ENCODE results near the gene PTRH1. TPM values are rescaled to one million over a fixed set of nuclear protein-coding genes. Genes with fewer than 3 reads are reported as not detected.

PTRH1 gene
- total RNA-seq, 2 experiments from 2014 or later = 12.9 to 15.1 TPM

DNA sequence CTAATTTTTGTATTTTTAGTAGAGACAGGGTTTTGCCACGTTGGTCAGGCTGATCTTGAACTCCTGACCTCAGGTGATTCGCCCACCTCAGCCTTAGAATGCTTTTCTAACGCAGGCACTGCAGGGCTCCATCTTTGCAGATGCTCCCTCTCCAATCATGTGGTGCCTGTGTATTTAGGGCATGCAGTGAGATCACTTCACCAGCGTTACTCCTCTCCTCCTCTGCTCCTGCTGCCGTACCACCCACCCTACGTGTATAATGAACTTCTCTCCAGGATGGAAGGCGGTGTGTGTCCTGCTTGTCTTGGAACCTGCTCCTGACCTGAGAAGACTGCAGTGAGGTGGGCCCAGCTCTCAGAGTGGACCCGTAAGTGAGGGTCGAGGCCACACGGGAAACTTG is 22.3 kb downstream of the PTRH1 start:
- Mint-ChIP-seq H3K4me1 (no peaks in the 10 kb centered on the region), H3K27me3 (no peaks in the 10 kb centered on the region), H3K36me3 (ENCODE audit: low read depth) (no peaks in the 10 kb centered on the region), H3K9me3 (ENCODE audit: low read depth) (no peaks in the 10 kb centered on the region), H3K4me3 (no peak overlapping the region), H3K27ac (no peak overlapping the region)
- ChIA-PET POLR2A (interaction anchor here (0.6 kb wide), 1 partner anchor 14 kb away, joined by 3 read pairs; the partner anchor contains the start of gene CFAP157), CTCF (no interaction called here)
- no peak for ATAC-seq
- intact Hi-C loops (cut with DNase I, micrococcal nuclease) = no loop called here
- DNase-seq = no peak

DNA sequence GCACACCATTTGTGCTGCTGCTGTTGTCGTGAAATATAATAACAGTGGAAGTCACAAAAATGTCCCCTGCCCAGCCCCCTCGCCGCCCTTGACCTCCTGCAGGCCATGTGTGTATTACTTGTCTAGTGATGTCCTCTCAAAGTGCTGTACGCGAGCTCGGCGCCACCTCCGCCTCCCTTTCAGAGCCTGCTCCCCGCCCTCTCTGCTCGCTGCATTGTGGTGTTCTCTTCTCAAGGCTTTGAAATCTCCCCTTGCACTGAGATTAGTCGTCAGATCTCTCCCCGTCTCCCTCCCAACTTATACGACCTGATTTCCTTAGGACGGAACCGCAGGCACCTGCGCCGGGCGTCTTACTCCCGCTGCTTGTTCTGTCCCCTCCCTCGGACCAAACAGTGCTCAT is 23.4 kb downstream of the PTRH1 start:
- DNase-seq (no peak), ATAC-seq (no peak)
- Mint-ChIP-seq H3K27me3 (no peaks in the 10 kb centered on the region), H3K36me3 (ENCODE audit: low read depth) (no peaks in the 10 kb centered on the region), H3K27ac (no peak overlapping the region), H3K4me3 (no peak overlapping the region), H3K9me3 (ENCODE audit: low read depth) (no peaks in the 10 kb centered on the region), H3K4me1 (no peaks in the 10 kb centered on the region)
- POLR2A ChIA-PET = no interaction called here
- intact Hi-C loops (cut with DNase I, micrococcal nuclease) = no loop called here
- CTCF ChIA-PET = interaction anchor here (1.1 kb wide), 1 partner anchor 9 kb away, joined by 3 read pairs; no protein-coding TSS in a partner anchor

DNA sequence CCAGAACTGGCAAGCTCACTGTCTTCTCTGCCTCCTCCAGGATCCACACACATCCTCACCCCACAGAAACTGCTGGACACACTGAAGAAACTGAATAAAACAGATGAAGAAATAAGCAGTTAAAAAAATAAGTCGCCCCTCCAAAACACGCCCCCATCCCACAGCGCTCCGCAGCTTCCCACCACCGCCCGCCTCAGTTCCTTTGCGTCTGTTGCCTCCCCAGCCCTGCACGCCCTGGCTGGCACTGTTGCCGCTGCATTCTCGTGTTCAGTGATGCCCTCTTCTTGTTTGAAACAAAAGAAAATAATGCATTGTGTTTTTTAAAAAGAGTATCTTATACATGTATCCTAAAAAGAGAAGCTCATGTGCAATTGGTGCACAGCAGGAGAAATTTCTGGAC is 24.7 kb downstream of the PTRH1 start:
- no peak overlapping the region for H3K27ac Mint-ChIP-seq
- no peaks in the 10 kb centered on the region for H3K27me3 Mint-ChIP-seq
- no peaks in the 10 kb centered on the region for H3K36me3 Mint-ChIP-seq (ENCODE audit: low read depth)
- intact Hi-C loops (cut with DNase I, micrococcal nuclease) = no loop called here
- H3K4me1 Mint-ChIP-seq = no peaks in the 10 kb centered on the region
- ChIA-PET CTCF (no interaction called here), POLR2A (interaction anchor here (0.6 kb wide), 1 partner anchor 175 kb away, joined by 3 read pairs; no protein-coding TSS in a partner anchor)
- ATAC-seq (no peak), DNase-seq (no peak)
- H3K9me3 Mint-ChIP-seq (ENCODE audit: low read depth) = no peaks in the 10 kb centered on the region
- no peak overlapping the region for H3K4me3 Mint-ChIP-seq

DNA sequence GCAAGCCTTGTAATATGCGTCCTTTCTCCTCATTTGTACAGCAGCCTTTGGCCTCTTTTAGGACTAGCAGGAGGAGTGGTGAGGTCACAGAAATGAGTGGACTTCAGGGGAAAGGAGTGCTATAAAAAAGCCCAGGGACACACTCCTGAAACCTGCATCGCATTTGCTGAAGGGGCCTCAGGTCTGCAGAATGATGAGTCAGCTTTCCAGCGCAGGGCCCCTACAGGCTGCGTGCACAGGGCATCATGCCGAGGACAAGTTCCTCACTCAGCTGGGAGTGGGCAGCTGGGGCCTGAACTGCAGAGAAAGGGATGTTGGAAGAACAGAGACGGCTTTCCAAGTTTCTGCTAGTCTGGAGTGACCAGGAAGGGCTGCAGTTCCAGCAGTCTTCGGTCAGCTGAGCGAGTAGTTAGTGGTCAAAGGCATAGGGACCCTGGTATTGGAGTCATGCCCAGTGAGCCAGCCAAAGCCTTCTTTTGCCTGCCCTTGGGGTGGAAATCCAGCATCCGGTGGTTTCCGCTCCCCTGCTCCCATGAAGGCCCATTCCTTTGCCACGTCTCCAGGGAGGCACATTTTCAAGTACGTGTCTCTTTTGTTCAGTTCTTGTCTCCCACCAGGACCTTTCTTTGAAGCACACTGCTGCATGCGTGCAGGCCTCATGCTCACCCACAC is 26.0 kb downstream of the PTRH1 start:
- CTCF ChIA-PET = no interaction called here
- H3K27ac Mint-ChIP-seq = no peak overlapping the region
- H3K9me3 Mint-ChIP-seq (ENCODE audit: low read depth) = no peaks in the 10 kb centered on the region
- DNase-seq = no peak
- no peak for ATAC-seq
- no peaks in the 10 kb centered on the region for H3K27me3 Mint-ChIP-seq
- H3K36me3 Mint-ChIP-seq (ENCODE audit: low read depth) = no peaks in the 10 kb centered on the region
- intact Hi-C loops (cut with DNase I, micrococcal nuclease) = no loop called here
- H3K4me3 Mint-ChIP-seq = no peak overlapping the region
- no peaks in the 10 kb centered on the region for H3K4me1 Mint-ChIP-seq
- POLR2A ChIA-PET = no interaction called here

DNA sequence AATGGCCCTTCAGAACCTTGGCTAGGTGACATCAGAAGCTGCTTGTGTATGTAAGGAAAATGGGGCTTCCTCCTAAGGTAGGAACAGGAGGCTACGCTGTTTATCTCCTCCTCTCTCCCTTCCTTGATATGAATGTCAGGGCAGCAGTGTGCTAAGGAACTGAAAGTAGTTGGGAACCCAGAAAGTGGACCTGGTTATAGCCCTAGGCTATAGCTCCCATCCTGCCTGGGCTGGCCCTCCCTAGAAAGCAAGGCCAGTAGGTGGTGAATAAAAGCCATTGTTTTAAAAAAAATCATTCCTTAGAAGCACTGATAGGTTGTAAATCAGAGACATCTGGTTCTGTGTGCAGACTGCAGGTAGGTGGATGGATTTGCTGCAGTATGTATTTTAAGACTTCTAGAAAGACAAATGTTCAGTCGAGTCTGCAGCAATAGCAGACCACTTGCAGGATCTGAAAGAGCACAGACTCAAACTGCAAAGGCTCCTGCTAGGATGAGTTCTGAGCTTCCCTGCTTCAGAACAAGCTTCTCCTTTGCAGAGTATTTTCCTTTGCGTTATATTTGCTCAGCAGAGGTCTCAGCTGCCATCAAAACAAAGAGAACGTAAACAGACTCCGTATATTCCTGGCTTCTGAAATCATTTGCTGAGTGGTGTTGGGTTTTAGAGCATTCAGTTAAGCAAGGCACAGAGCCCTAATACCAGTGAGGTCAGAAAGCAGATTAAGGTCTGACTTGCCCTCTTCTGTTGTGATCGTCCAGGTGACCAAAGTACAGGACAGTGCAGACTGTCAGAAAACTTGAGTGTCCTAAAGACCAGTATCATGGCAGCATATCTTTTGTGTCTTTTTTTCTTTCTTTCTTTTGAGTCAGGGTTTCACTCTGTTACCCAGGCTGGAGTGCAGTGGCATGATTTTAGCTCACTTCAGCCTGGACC is 28.7 kb downstream of the PTRH1 start:
- intact Hi-C loops (cut with DNase I, micrococcal nuclease) = no loop called here
- ATAC-seq (no peak), DNase-seq (no peak)
- H3K27ac Mint-ChIP-seq = no peak overlapping the region
- POLR2A ChIA-PET = no interaction called here
- H3K27me3 Mint-ChIP-seq = no peaks in the 10 kb centered on the region
- H3K9me3 Mint-ChIP-seq (ENCODE audit: low read depth) = no peaks in the 10 kb centered on the region
- H3K36me3 Mint-ChIP-seq (ENCODE audit: low read depth) = no peaks in the 10 kb centered on the region
- H3K4me3 Mint-ChIP-seq = no peak overlapping the region
- CTCF ChIA-PET = no interaction called here
- no peaks in the 10 kb centered on the region for H3K4me1 Mint-ChIP-seq

DNA sequence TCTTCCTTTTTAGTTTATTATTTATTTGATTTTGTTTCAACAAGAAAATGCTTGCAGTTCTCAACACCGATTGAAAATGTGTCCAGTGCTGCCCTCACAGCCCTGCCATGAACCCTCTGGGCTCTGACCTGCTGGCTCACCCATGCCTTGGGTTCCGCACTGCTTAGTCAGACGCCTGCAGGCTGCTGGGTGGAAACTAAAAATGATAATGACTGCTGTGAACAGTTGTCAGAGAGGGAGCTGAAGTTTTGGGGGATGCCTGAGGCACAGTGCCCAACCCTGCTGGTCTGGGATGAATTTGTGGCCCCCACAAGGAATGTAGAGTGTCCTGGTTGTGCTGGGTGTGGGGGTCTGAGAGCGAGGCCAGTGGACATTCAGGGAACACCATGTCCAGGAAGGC is 30.9 kb downstream of the PTRH1 start:
- ATAC-seq (no peak), DNase-seq (no peak)
- H3K36me3 Mint-ChIP-seq (ENCODE audit: low read depth) = no peaks in the 10 kb centered on the region
- no peak overlapping the region for H3K27ac Mint-ChIP-seq
- no peaks in the 10 kb centered on the region for H3K27me3 Mint-ChIP-seq
- intact Hi-C loops (cut with DNase I, micrococcal nuclease) = no loop called here
- CTCF ChIA-PET = no interaction called here
- no peaks in the 10 kb centered on the region for H3K9me3 Mint-ChIP-seq (ENCODE audit: low read depth)
- POLR2A ChIA-PET = interaction anchor here (0.6 kb wide), 2 partner anchors 180 to 186 kb away, joined by 3 read pairs; no protein-coding TSS in a partner anchor
- H3K4me3 Mint-ChIP-seq = no peak overlapping the region
- H3K4me1 Mint-ChIP-seq = no peaks in the 10 kb centered on the region

DNA sequence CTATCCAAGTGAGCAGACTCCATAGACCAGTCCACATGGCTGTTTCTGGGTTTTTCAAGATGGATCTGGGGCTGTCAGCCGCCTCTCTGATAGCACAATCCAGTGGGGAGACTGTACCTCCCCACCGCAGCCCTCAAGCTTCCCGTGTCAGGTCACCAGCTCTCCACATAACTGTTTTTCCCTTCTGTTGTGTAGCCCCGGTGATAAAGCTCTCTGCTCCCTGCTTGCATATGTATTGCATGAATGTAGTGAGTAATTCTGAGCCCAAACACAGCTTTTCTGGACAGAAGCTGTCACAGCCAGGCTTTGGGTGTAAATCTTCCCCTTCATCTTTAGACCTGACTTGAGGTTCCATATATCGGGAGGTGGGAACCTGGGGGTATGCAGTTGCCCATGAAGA is 31.7 kb downstream of the PTRH1 start:
- DNase-seq (no peak), ATAC-seq (no peak)
- POLR2A ChIA-PET = interaction anchor here (0.6 kb wide), 2 partner anchors 181 to 195 kb away, joined by 3 to 4 read pairs; no protein-coding TSS in a partner anchor
- no peaks in the 10 kb centered on the region for H3K9me3 Mint-ChIP-seq (ENCODE audit: low read depth)
- no peak overlapping the region for H3K27ac Mint-ChIP-seq
- intact Hi-C loops (cut with DNase I, micrococcal nuclease) = no loop called here
- CTCF ChIA-PET = interaction anchor here (0.7 to 0.9 kb wide), 2 partner anchors 10 to 450 kb away, joined by 3 read pairs; no protein-coding TSS in a partner anchor
- no peak overlapping the region for H3K4me3 Mint-ChIP-seq
- H3K36me3 Mint-ChIP-seq (ENCODE audit: low read depth) = no peaks in the 10 kb centered on the region
- H3K27me3 Mint-ChIP-seq = no peaks in the 10 kb centered on the region
- no peaks in the 10 kb centered on the region for H3K4me1 Mint-ChIP-seq

DNA sequence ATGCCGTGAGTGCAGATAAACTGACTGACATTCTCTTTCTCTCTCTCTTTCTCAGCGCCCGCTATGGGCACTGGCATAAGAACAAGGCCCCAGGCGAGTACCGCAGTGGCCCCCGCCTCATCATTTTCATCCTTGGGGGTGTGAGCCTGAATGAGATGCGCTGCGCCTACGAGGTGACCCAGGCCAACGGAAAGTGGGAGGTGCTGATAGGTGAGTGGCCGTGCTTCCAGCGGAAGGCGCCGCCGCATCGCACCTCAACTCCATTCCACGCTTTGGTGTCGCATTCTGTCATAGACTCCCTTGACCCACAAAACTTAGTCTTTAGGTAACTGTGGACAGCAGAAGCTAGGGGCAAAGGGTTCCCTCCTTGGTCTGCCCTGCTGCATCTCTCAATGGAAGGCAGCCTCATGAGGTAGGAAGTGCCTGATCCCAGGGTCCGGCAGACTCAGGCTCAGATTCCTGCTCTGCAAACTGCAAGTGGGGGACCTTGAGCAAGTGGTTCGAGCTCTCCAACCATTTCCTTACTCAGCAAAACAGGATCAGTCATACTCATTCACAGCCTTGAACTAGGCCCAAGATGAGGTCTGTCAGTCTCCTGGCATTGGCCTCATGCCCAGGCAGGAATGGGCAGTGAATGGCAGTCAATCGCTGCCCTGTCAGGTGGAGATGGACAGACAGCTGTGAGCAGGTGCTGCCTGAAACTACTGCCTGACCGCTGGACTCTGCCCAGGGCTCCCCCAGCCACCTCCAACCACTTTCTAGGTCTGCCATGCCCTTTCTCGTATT is 32.9 kb downstream of the PTRH1 start:
- ChIA-PET POLR2A (no interaction called here), CTCF (interaction anchor here (1.0 kb wide), 1 partner anchor 9 kb away, joined by 3 read pairs; no protein-coding TSS in a partner anchor)
- H3K4me3 Mint-ChIP-seq = no peak overlapping the region
- H3K27ac Mint-ChIP-seq = no peak overlapping the region
- H3K9me3 Mint-ChIP-seq (ENCODE audit: low read depth) = no peaks in the 10 kb centered on the region
- ATAC-seq (no peak), DNase-seq (no peak)
- no peaks in the 10 kb centered on the region for H3K27me3 Mint-ChIP-seq
- H3K4me1 Mint-ChIP-seq = no peaks in the 10 kb centered on the region
- intact Hi-C loops (cut with DNase I, micrococcal nuclease) = no loop called here
- no peaks in the 10 kb centered on the region for H3K36me3 Mint-ChIP-seq (ENCODE audit: low read depth)

DNA sequence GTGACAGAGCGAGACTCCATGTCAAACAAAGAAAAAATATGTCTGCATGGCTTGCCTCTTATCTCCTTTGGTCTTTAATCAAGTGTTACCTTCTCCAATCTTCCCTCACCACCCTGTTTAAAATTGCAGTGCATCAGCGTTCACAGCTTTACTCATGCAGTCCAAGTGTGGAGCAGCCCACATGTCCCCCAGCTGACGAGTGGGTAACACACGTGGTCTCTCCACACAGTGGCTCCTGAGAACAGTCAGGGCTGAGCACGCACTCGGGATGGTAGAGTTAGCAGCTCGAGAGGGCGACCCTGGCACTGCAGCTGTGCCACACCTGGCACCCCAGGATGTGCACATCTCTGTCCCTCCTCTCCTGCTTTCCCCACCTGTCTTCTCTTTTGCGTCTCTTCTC is 34.6 kb downstream of the PTRH1 start:
- no peak for ATAC-seq
- H3K4me1 Mint-ChIP-seq = no peaks in the 10 kb centered on the region
- H3K4me3 Mint-ChIP-seq = no peak overlapping the region
- intact Hi-C loops (cut with DNase I, micrococcal nuclease) = no loop called here
- H3K27me3 Mint-ChIP-seq = no peaks in the 10 kb centered on the region
- DNase-seq = no peak
- POLR2A ChIA-PET = no interaction called here
- no peaks in the 10 kb centered on the region for H3K36me3 Mint-ChIP-seq (ENCODE audit: low read depth)
- no peaks in the 10 kb centered on the region for H3K9me3 Mint-ChIP-seq (ENCODE audit: low read depth)
- no peak overlapping the region for H3K27ac Mint-ChIP-seq
- CTCF ChIA-PET = interaction anchor here (0.6 to 1.4 kb wide), 4 partner anchors 23 to 82 kb away, joined by 3 to 4 read pairs (median 3); no protein-coding TSS in a partner anchor

DNA sequence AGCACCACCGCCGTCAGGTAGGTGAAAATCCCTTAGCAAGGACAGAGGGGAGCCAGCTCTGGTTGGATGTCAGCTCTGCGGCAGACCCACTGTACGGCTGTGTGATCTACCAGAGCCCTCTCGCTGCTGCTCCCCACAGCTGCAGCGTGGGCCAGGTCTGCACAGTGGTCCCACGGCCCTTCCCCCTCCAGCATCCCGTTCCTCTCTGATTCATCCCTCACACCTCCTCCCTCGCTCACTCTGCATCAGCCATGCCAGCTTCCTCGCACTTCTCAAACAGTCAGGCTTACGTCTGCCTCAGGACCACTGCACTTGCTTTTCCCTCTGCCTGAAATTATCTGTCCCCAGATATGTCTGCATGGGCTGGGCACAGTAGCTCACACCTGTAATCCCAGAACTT is 35.2 kb downstream of the PTRH1 start:
- Mint-ChIP-seq H3K27me3 (no peaks in the 10 kb centered on the region), H3K9me3 (ENCODE audit: low read depth) (no peaks in the 10 kb centered on the region), H3K4me1 (no peaks in the 10 kb centered on the region), H3K4me3 (no peak overlapping the region), H3K27ac (no peak overlapping the region), H3K36me3 (ENCODE audit: low read depth) (no peaks in the 10 kb centered on the region)
- CTCF ChIA-PET = interaction anchor here (0.6 to 1.4 kb wide), 3 partner anchors 39 to 82 kb away, joined by 3 to 4 read pairs (median 3); no protein-coding TSS in a partner anchor
- ATAC-seq (no peak), DNase-seq (no peak)
- POLR2A ChIA-PET = no interaction called here
- intact Hi-C loops (cut with DNase I, micrococcal nuclease) = no loop called here

DNA sequence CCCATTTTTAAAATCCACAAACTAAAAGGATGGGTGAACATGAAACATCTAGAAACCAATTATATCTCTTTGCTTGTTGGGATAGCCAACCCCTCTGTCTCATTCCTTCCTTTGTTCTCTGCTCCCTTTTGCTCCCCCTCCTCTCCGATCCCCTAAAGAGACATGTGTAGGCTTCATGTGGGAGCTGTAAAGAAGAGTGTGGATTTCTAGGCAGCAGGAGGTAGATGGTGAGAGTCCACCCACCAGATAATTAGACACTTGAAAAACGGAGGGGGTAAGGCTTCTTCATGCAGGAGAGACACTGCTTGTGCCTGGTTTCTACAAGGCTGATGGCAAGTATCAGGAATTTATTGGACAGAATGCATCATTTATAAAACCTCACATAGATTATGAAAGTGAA is 36.0 kb downstream of the PTRH1 start:
- CTCF ChIA-PET = no interaction called here
- no peak overlapping the region for H3K27ac Mint-ChIP-seq

More for the DNA sequence above, 36.0 kb downstream of the PTRH1 start:
- POLR2A ChIA-PET = no interaction called here
- intact Hi-C loops (cut with DNase I, micrococcal nuclease) = no loop called here
- H3K36me3 Mint-ChIP-seq (ENCODE audit: low read depth) = no peaks in the 10 kb centered on the region
- no peaks in the 10 kb centered on the region for H3K9me3 Mint-ChIP-seq (ENCODE audit: low read depth)
- H3K27me3 Mint-ChIP-seq = no peaks in the 10 kb centered on the region
- ATAC-seq = no peak
- no peak for DNase-seq
- no peaks in the 10 kb centered on the region for H3K4me1 Mint-ChIP-seq
- H3K4me3 Mint-ChIP-seq = no peak overlapping the region
